K562 (cell line): ENCODE results near the gene TMEM178A.
A peak's percentile ranks its signal among the peaks of the same experiment; 100 is the strongest.

Experiments used
- BRCA1 ChIP-seq, 2 experiments: fragments of 450-650 bp in 1 of 2; sonication (generic) in 1 of 2; formaldehyde crosslinking in 1 of 2; IDR thresholded peaks; 2 replicates each; pipeline versions ENCODE4 v1.5.0 to v1.6.1; 2017 to 2020; ENCODE audit warnings: mild to moderate bottlenecking in 1 of 2, missing genetic modification reagents in 1 of 2
- BRF2 ChIP-seq: IDR thresholded peaks from 3 replicates; pipeline ENCODE4 v1.6.1; 2011; ENCODE audit warnings: borderline replicate concordance, mild to moderate bottlenecking; ENCODE audit not compliant: insufficient read length, insufficient read depth
- CTCF ChIP-seq, 3 experiments: IDR thresholded peaks in 2 of 3; conservative IDR thresholded peaks in 1 of 3; 2 replicates each; pipeline ENCODE4 v1.5.1; 2011 to 2012; ENCODE audit warnings: low read length in 3 of 3, mild to moderate bottlenecking in 3 of 3, control low read depth in 2 of 3, improper control_type of control experiment in 1 of 3, inconsistent platforms in 1 of 3, low read depth in 1 of 3, mixed read lengths in 1 of 3, moderate library complexity in 1 of 3; ENCODE audit not compliant: insufficient read depth in 2 of 3
- ESRRA ChIP-seq: fragments of 450-650 bp; IDR thresholded peaks from 2 replicates; pipeline ENCODE4 v1.6.1; 2014; ENCODE audit warnings: low read depth, mild to moderate bottlenecking, moderate library complexity, borderline replicate concordance
- JUND ChIP-seq, 2 experiments: IDR thresholded peaks; 2 replicates in 1 of 2; 3 replicates in 1 of 2; pipeline ENCODE4 v1.6.1; 2011; ENCODE audit warnings: borderline replicate concordance in 2 of 2, low read depth in 2 of 2, low read length in 2 of 2, improper control_type of control experiment in 1 of 2, missing biosample characterization in 1 of 2, missing genetic modification characterization in 1 of 2, missing genetic modification reagents in 1 of 2
- MYBL2 ChIP-seq, 2 experiments: fragments of 450-650 bp in 1 of 2; sonication (generic) in 1 of 2; formaldehyde crosslinking in 1 of 2; IDR thresholded peaks; 2 replicates each; pipeline versions ENCODE4 v1.6.1 to v1.8.1; 2017 to 2022; ENCODE audit warnings: borderline replicate concordance in 1 of 2, inconsistent platforms in 1 of 2, low read depth in 1 of 2, mild to moderate bottlenecking in 1 of 2, missing genetic modification reagents in 1 of 2, moderate library complexity in 1 of 2
- POLR2A ChIP-seq: fragments of 450-650 bp; conservative IDR thresholded peaks from 2 replicates; pipeline ENCODE4 v1.6.1; 2016
- SNAPC5 ChIP-seq: fragments of 250-450 bp; sonication (Bioruptor Pico); IDR thresholded peaks from 2 replicates; pipeline ENCODE4 v1.8.0; 2021; ENCODE audit warnings: moderate library complexity, mild to moderate bottlenecking, inconsistent platforms
- TCF7L2 ChIP-seq: fragments of 150-350 bp; IDR thresholded peaks from 2 replicates; pipeline ENCODE4 v1.6.1; 2016; ENCODE audit warnings: low read depth, mild to moderate bottlenecking, low read length, moderate library complexity
- ZFP1 ChIP-seq: fragments of 450-650 bp; formaldehyde crosslinking; IDR thresholded peaks from 2 replicates; pipeline ENCODE4 v1.4.0; 2020; ENCODE audit warnings: mild to moderate bottlenecking, mixed read lengths
- ZNF124 ChIP-seq: sonication (generic); formaldehyde crosslinking; IDR thresholded peaks from 2 replicates; pipeline ENCODE4 v1.8.1; 2022; ENCODE audit warnings: missing genetic modification reagents

- TF ChIP-seq CTCF (IDR thresholded peaks at IDR 0.05 in 2 of 3, conservative IDR thresholded peaks at IDR 0.05 in 1 of 3; ENCODE audit: insufficient read depth in 2 of 3, low read depth in 1 of 3, low read length in 3 of 3) (no peak), MYBL2 (IDR thresholded peaks at IDR 0.05; ENCODE audit: low read depth) (no peak), MYBL2 (CRISPR knock-in tag; IDR thresholded peaks at IDR 0.05; ENCODE audit: borderline replicate concordance) (no peak), TCF7L2 (no peak), ZFP1 (CRISPR knock-in tag) (no peak), BRCA1 (IDR thresholded peaks at IDR 0.05) (no peak), BRCA1 (CRISPR knock-in tag; IDR thresholded peaks at IDR 0.05) (no peak), JUND (IDR thresholded peaks at IDR 0.05; ENCODE audit: borderline replicate concordance, low read depth, low read length) (peak; percentile 61; the same call in 1 of the 2 replicates), JUND (tag; IDR thresholded peaks at IDR 0.05; ENCODE audit: borderline replicate concordance, low read depth, low read length) (peak; percentile 57; the same call in 1 of the 3 replicates), POLR2A (no peak), ESRRA (peak; percentile 35; the same call in 1 of the 2 replicates), SNAPC5 (no peak), ZNF124 (CRISPR knock-in tag) (no peak), BRF2 (no peak)
Measured at GRCh38 chr2:39631718-39632117, 34.0 kb upstream of the TMEM178A start.
